ENCODE results near the gene PKP3. TPM values are rescaled to one million over a fixed set of nuclear protein-coding genes. Genes with fewer than 3 reads are reported as not detected.
"Not testable (repeated sequence)": the region's sequence is repeated elsewhere in the genome, so short reads cannot be mapped to it uniquely, and the experiment has no call there.

The PKP3 gene
- total and polyA plus RNA-seq, 12 donors: 0.13 to 3.0 (median 0.72) TPM

- ATAC-seq: no peak
- Histone ChIP-seq H3K9me3 (peaks cover 0 to 18% (median 8%) of the 10 kb centered on the region in 11 donors), H3K36me3 (no peaks in the 10 kb centered on the region), H3K27ac (no peak overlapping the region), H3K27me3 (peaks cover 0 to 21% (median 6%) of the 10 kb centered on the region in 7 donors), H3K4me1 (no peaks in the 10 kb centered on the region), H3K4me3 (no peak overlapping the region)
- 94 to 95% methylated on average over 18 of the region's 19 CpGs for WGBS, 2 donors
- no peak for TF ChIP-seq CTCF (IDR thresholded peaks at IDR 0.05)
- no peak for DNase-seq
- intact Hi-C loops (cut with DNase I): no loop called here
Observed at GRCh38 chr11:385594-386351, 8.2 kb upstream of the PKP3 start.

- ATAC-seq (no peak), DNase-seq (no peak)
- H3K9me3 ChIP-seq: peaks cover 0 to 18% (median 8%) of the 10 kb centered on the region in 11 donors
- intact Hi-C loops (cut with DNase I): no loop called here
- WGBS, 2 donors: 87 to 90% methylated on average over 6 of the region's 6 CpGs
- H3K4me3 ChIP-seq: no peak overlapping the region
- no peak for TF ChIP-seq CTCF (IDR thresholded peaks at IDR 0.05)
- H3K36me3 ChIP-seq: no peaks in the 10 kb centered on the region
- H3K27ac ChIP-seq: no peak overlapping the region
- H3K4me1 ChIP-seq: no peaks in the 10 kb centered on the region
- peaks cover 0 to 19% (median 6%) of the 10 kb centered on the region in 7 donors for H3K27me3 ChIP-seq
Observed at GRCh38 chr11:386483-386882, 7.5 kb upstream of the PKP3 start.

GRCh38 chr11:387193-387793 is 6.7 kb upstream of the PKP3 start:
- H3K27me3 ChIP-seq: peaks cover 0 to 14% (median 8%) of the 10 kb centered on the region in 7 donors
- intact Hi-C loops (cut with DNase I): no loop called here
- no peaks in the 10 kb centered on the region for H3K4me1 ChIP-seq
- H3K36me3 ChIP-seq: no peaks in the 10 kb centered on the region
- no peak overlapping the region for H3K27ac ChIP-seq
- 60 to 62% methylated on average over 4 of the region's 4 CpGs for WGBS, 2 donors
- H3K9me3 ChIP-seq: peaks cover 0 to 18% (median 8%) of the 10 kb centered on the region in 11 donors
- H3K4me3 ChIP-seq: no peak overlapping the region
- no peak for DNase-seq
- no peak for TF ChIP-seq CTCF (IDR thresholded peaks at IDR 0.05)
- ATAC-seq: no peak

GRCh38 chr11:389369-389768 is 4.6 kb upstream of the PKP3 start:
- H3K27ac ChIP-seq; ATAC-seq; intact Hi-C loops (cut with DNase I); DNase-seq; H3K36me3 ChIP-seq; H3K4me1 ChIP-seq; H3K4me3 ChIP-seq: not testable (repeated sequence)
- 77 to 80% methylated on average over 17 of the region's 17 CpGs for WGBS, 2 donors
- H3K9me3 ChIP-seq: peaks cover 0 to 18% (median 8%) of the 10 kb centered on the region in 11 donors
- peaks cover 0 to 27% (median 17%) of the 10 kb centered on the region in 7 donors for H3K27me3 ChIP-seq

Data from heart right ventricle (tissue), 16 donors.